Testis (tissue), 2 donors: Measurements from ENCODE around the gene CNGA3.

Experiments used
- CTCF ChIP-seq, 3 experiments: fragments of 450-650 bp in 2 of 3; fragments of 200-600 bp in 1 of 3; sonication (generic) in 1 of 3; IDR thresholded peaks; one replicate each; pipeline ENCODE4 v1.5.1; 2016 to 2019; ENCODE audit warnings: antibody characterized with exemption in 3 of 3, mild to moderate bottlenecking in 2 of 3, moderate library complexity in 1 of 3
- POLR2A ChIP-seq: fragments of 450-650 bp; IDR thresholded peaks from one replicate; pipeline ENCODE4 v1.6.1; 2017; ENCODE audit warnings: antibody characterized with exemption, mild to moderate bottlenecking, moderate library complexity

GRCh38 chr2:98298683-98299164 is 47.5 kb upstream of the CNGA3 start:
- no peak for TF ChIP-seq CTCF (IDR thresholded peaks at IDR 0.05)
- TF ChIP-seq POLR2A, result no peak
